H1 (cell line): ENCODE data around the gene ARID1B. TPM values are rescaled to one million over a fixed set of nuclear protein-coding genes. Genes with fewer than 3 reads are reported as not detected.

Experiments
- CTCF ChIA-PET: fragments of 300-600 bp; sonication (Branson Sonifier 250); formaldehyde crosslinking; loops from one replicate; lab custom pipeline; 2021; ENCODE audit not compliant: partially characterized antibody; lab: Charles Lee
- POLR2A ChIA-PET: fragments of 300-600 bp; sonication (Branson Sonifier 250); formaldehyde crosslinking; loops from one replicate; lab custom pipeline; 2021; ENCODE audit warnings: inconsistent platforms; ENCODE audit not compliant: partially characterized antibody; lab: Charles Lee
- DNase-seq, 2 experiments: peaks; one replicate each; pipeline versions ENCODE4 v3.0.0 to v3.0.0-alpha.2; 2010 to 2022; ENCODE audit warnings: low spot score in 2 of 2, low read depth in 1 of 2, mixed read lengths in 1 of 2
- FAIRE-seq: peaks from 2 replicates; lab custom pipeline; 2011; peaks lifted over from hg19 to GRCh38; lab: Jason Lieb, UNC
- H2AFZ ChIP-seq: 2 replicates; pipeline ENCODE4 v1.8.1; 2012; ENCODE audit warnings: low read length, inconsistent platforms
- H2AK5ac ChIP-seq: 2 replicates; pipeline ENCODE4 v1.6.1; 2013; ENCODE audit warnings: low read depth, low read length
- H2BK120ac ChIP-seq: replicated peaks from 2 replicates; pipeline ENCODE3; 2013; ENCODE audit warnings: low read depth, low read length, inconsistent platforms
- H2BK12ac ChIP-seq: 2 replicates; pipeline ENCODE4 v1.6.1; 2013; ENCODE audit warnings: low read depth, low read length
- H2BK15ac ChIP-seq: 2 replicates; pipeline ENCODE4 v1.6.1; 2013; ENCODE audit warnings: low read length
- H2BK20ac ChIP-seq: 2 replicates; pipeline ENCODE4 v1.6.1; 2013; ENCODE audit warnings: low read length
- H2BK5ac ChIP-seq: 2 replicates; pipeline ENCODE4 v1.6.1; 2013; ENCODE audit warnings: low read depth, low read length
- H3K14ac ChIP-seq: 2 replicates; pipeline ENCODE4 v1.6.1; 2013; ENCODE audit warnings: inconsistent platforms; ENCODE audit not compliant: insufficient read length
- H3K18ac ChIP-seq: 2 replicates; pipeline ENCODE4 v1.6.1; 2013; ENCODE audit warnings: low read length; ENCODE audit errors: extremely low read depth
- H3K23ac ChIP-seq: 2 replicates; pipeline ENCODE4 v1.6.1; 2013; ENCODE audit warnings: inconsistent platforms; ENCODE audit not compliant: insufficient read length
- H3K23me2 ChIP-seq: 2 replicates; pipeline ENCODE4 v1.6.1; 2013; ENCODE audit warnings: low read depth, low read length
- H3K27ac ChIP-seq: 2 replicates; pipeline ENCODE4 v1.6.1; 2011; ENCODE audit warnings: low read depth, low read length, inconsistent platforms
- H3K27me3 ChIP-seq, 4 experiments: replicated peaks in 1 of 4; 1 replicate in 1 of 4; 2 replicates in 3 of 4; pipeline versions ENCODE4 v1.6.1 to v1.8.1; 2011 to 2013; ENCODE audit warnings: low read length in 3 of 4, mild to moderate bottlenecking in 3 of 4, inconsistent platforms in 2 of 4, mixed read lengths in 2 of 4, moderate library complexity in 1 of 4; ENCODE audit not compliant: control insufficient read depth in 3 of 4, insufficient read depth in 3 of 4; ENCODE audit errors: extremely low read depth in 1 of 4
- H3K36me3 ChIP-seq, 4 experiments: 2 replicates each; pipeline versions ENCODE4 v1.6.1 to v1.8.1; 2011 to 2013; ENCODE audit warnings: mild to moderate bottlenecking in 4 of 4, low read length in 3 of 4, moderate library complexity in 2 of 4, control low read depth in 1 of 4, inconsistent platforms in 1 of 4; ENCODE audit not compliant: insufficient read depth in 4 of 4, control insufficient read depth in 2 of 4
- H3K4ac ChIP-seq: replicated peaks from 2 replicates; pipeline ENCODE3; 2013; ENCODE audit warnings: low read length, low read depth, mixed read lengths, inconsistent platforms; ENCODE audit not compliant: insufficient read length
- H3K4me1 ChIP-seq, 4 experiments: replicated peaks in 1 of 4; 1 replicate in 1 of 4; 2 replicates in 3 of 4; pipeline versions ENCODE4 v1.6.1 to v1.8.1; 2011 to 2013; ENCODE audit warnings: low read length in 3 of 4, inconsistent platforms in 2 of 4, mixed read lengths in 1 of 4; ENCODE audit not compliant: insufficient read depth in 4 of 4, control insufficient read depth in 3 of 4
- H3K4me2 ChIP-seq, 2 experiments: 2 replicates each; pipeline versions ENCODE4 v1.6.1 to v1.8.1; 2011 to 2013; ENCODE audit warnings: low read depth in 2 of 2, low read length in 2 of 2, control low read depth in 1 of 2, inconsistent platforms in 1 of 2, mild to moderate bottlenecking in 1 of 2; ENCODE audit not compliant: insufficient read depth in 1 of 2
- H3K4me3 ChIP-seq, 4 experiments: fragments of 200-600, 300-600 bp in 1 of 4; sonication (generic), shearing (Covaris generic), sonication (Bioruptor Twin) in 1 of 4; 2 replicates each; pipeline versions ENCODE4 v1.5.1 to v1.8.1; 2011 to 2016; ENCODE audit warnings: low read length in 4 of 4, low read depth in 3 of 4, control low read depth in 2 of 4, inconsistent platforms in 2 of 4, mild to moderate bottlenecking in 2 of 4, mixed read lengths in 1 of 4, moderate library complexity in 1 of 4; ENCODE audit not compliant: insufficient read depth in 2 of 4; ENCODE audit errors: extremely low read depth in 1 of 4
- H3K56ac ChIP-seq: replicated peaks from 2 replicates; pipeline ENCODE3; 2013; ENCODE audit warnings: low read depth, mild to moderate bottlenecking, mixed read lengths, low read length, inconsistent platforms; ENCODE audit not compliant: insufficient read length
- H3K79me1 ChIP-seq: 2 replicates; pipeline ENCODE4 v1.6.1; 2013; ENCODE audit warnings: low read depth, low read length, control low read depth
- H3K79me2 ChIP-seq, 2 experiments: 2 replicates each; pipeline versions ENCODE4 v1.6.1 to v1.8.1; 2012 to 2013; ENCODE audit warnings: low read length in 2 of 2, mild to moderate bottlenecking in 2 of 2, inconsistent platforms in 1 of 2; ENCODE audit not compliant: insufficient read depth in 2 of 2, control insufficient read depth in 1 of 2
- H3K9ac ChIP-seq, 4 experiments: replicated peaks in 1 of 4; 1 replicate in 1 of 4; 2 replicates in 3 of 4; pipeline versions ENCODE4 v1.6.1 to v1.8.1; 2011 to 2013; ENCODE audit warnings: low read depth in 3 of 4, low read length in 3 of 4, control low read depth in 2 of 4, mild to moderate bottlenecking in 2 of 4, moderate library complexity in 2 of 4, inconsistent platforms in 1 of 4; ENCODE audit errors: extremely low read depth in 1 of 4
- H3K9me3 ChIP-seq, 2 experiments: 2 replicates each; pipeline versions ENCODE4 v1.6.1 to v1.8.1; 2012 to 2013; ENCODE audit warnings: mild to moderate bottlenecking in 2 of 2, moderate library complexity in 2 of 2, control low read depth in 1 of 2, inconsistent platforms in 1 of 2, low read depth in 1 of 2, low read length in 1 of 2, mixed read lengths in 1 of 2; ENCODE audit not compliant: insufficient read depth in 2 of 2
- H4K20me1 ChIP-seq, 2 experiments: replicated peaks in 1 of 2; 2 replicates each; pipeline versions ENCODE3 to v1.8.1; 2011 to 2013; ENCODE audit warnings: inconsistent platforms in 2 of 2, low read length in 2 of 2, mild to moderate bottlenecking in 1 of 2; ENCODE audit not compliant: insufficient read depth in 2 of 2, control insufficient read depth in 1 of 2
- H4K5ac ChIP-seq: 2 replicates; pipeline ENCODE4 v1.6.1; 2013; ENCODE audit warnings: low read length, low read depth, mixed read lengths, inconsistent platforms; ENCODE audit not compliant: insufficient read length
- H4K8ac ChIP-seq: 2 replicates; pipeline ENCODE4 v1.8.0; 2013; ENCODE audit warnings: mild to moderate bottlenecking, moderate library complexity, low read length, inconsistent platforms; ENCODE audit not compliant: insufficient read depth; ENCODE audit errors: extremely low read depth
- H4K91ac ChIP-seq: replicated peaks from 2 replicates; pipeline ENCODE3; 2013; ENCODE audit warnings: low read length, mixed read lengths, inconsistent platforms; ENCODE audit not compliant: insufficient read length
- ATF2 ChIP-seq: IDR thresholded peaks from 2 replicates; pipeline ENCODE4 v1.6.1; 2012; ENCODE audit warnings: low read length, inconsistent platforms
- BRCA1 ChIP-seq: IDR thresholded peaks from 2 replicates; pipeline ENCODE4 v1.6.1; 2012; ENCODE audit warnings: low read depth, low read length, improper control_type of control experiment
- CEBPB ChIP-seq: IDR thresholded peaks from 2 replicates; pipeline ENCODE4 v1.6.1; 2012; ENCODE audit warnings: low read depth, low read length
- EZH2 ChIP-seq: fragments of 200-600 bp; sonication (generic); IDR thresholded peaks from 2 replicates; pipeline ENCODE4 v1.7.1; 2012; ENCODE audit warnings: low read depth, mild to moderate bottlenecking, moderate library complexity, low read length, inconsistent platforms; ENCODE audit not compliant: severe bottlenecking
- GTF2F1 ChIP-seq: IDR thresholded peaks from 2 replicates; pipeline ENCODE4 v1.6.1; 2012; ENCODE audit warnings: low read depth, low read length, improper control_type of control experiment, borderline replicate concordance
- HDAC6 ChIP-seq: IDR thresholded peaks from one replicate; pipeline ENCODE4 v1.7.1; 2012; ENCODE audit warnings: low read depth, mild to moderate bottlenecking, inconsistent platforms, low read length, moderate library complexity
- JUN ChIP-seq: IDR thresholded peaks from 2 replicates; pipeline ENCODE4 v1.6.1; 2011; ENCODE audit warnings: low read depth, mild to moderate bottlenecking, improper control_type of control experiment, low read length
- JUND ChIP-seq: IDR thresholded peaks from 2 replicates; pipeline ENCODE4 v1.6.1; 2011; ENCODE audit warnings: mild to moderate bottlenecking, improper control_type of control experiment, low read length
- KDM4A ChIP-seq: IDR thresholded peaks from one replicate; pipeline ENCODE4 v1.7.1; 2012; ENCODE audit warnings: low read depth, mild to moderate bottlenecking, moderate library complexity, low read length, inconsistent platforms; ENCODE audit not compliant: severe bottlenecking
- PHF8 ChIP-seq: fragments of 200-600 bp; sonication (generic); conservative IDR thresholded peaks from 2 replicates; pipeline ENCODE4 v1.7.1; 2012; ENCODE audit warnings: low read depth, mild to moderate bottlenecking, inconsistent platforms, low read length, moderate library complexity
- POU5F1 ChIP-seq: IDR thresholded peaks from 2 replicates; pipeline ENCODE4 v1.6.1; 2011; ENCODE audit warnings: low read depth, mild to moderate bottlenecking, low read length, moderate library complexity
- SP1 ChIP-seq: IDR thresholded peaks from 2 replicates; pipeline ENCODE4 v1.6.1; 2011; ENCODE audit warnings: low read depth, low read length
- WGBS, 2 experiments: shearing (Covaris generic) in 1 of 2; methylation state at CpG; one replicate each; pipeline versions ENCODE4 v1.1.6 to v1.1.7; 2013 to 2015; ENCODE audit warnings: low lambda C conversion rate in 2 of 2, mixed read lengths in 2 of 2, inconsistent platforms in 1 of 2, low coverage in 1 of 2, missing lambda C conversion rate in 1 of 2; ENCODE audit not compliant: insufficient replicate concordance in 2 of 2, insufficient coverage in 1 of 2, insufficient read length in 1 of 2; ENCODE audit errors: extremely low coverage in 1 of 2, missing lambda C conversion rate in 1 of 2; 5-methylcytosine and 5-hydroxymethylcytosine counted together
- polyA plus RNA-seq, 7 experiments: library from polyadenylated mRNA; depleted of rRNA in 3 of 7; stranded (reverse) in 5 of 7; unstranded in 2 of 7; fragments of >200 nt in 5 of 7; fragments of 200-250 nt in 2 of 7; gene quantifications; 1 replicate in 5 of 7; 2 replicates in 1 of 7; 4 replicates in 1 of 7; pipeline versions ENCODE4 v1.2.1 to v1.2.3, GENCODE V29; 2011 to 2013; ENCODE audit warnings: missing spikeins in 2 of 7, mixed read lengths in 2 of 7
- total RNA-seq: library from RNA; stranded (reverse); fragmentation: NEBNext Ultra II Directional; extraction: Animal tissue kit (Norgen Biotek cat#: 25700); gene quantifications from 2 replicates; pipeline ENCODE4 v1.2.1, GENCODE V29; 2021

The ARID1B gene
- total and polyA plus RNA-seq, 2 of the 8 experiments (the other 6 are each of a cell fraction or from before 2014, with no cell fraction given) = 24.3 to 70.3 TPM

- H4K5ac ChIP-seq = no peak overlapping the region
- no peak overlapping the region for H2AK5ac ChIP-seq
- no peak overlapping the region for H3K4me2 ChIP-seq
- H3K4ac ChIP-seq = no peak overlapping the region
- H3K23me2 ChIP-seq = peaks cover 2% of the 10 kb centered on the region
- H3K79me1 ChIP-seq = no peaks in the 10 kb centered on the region; the same call in 1 of the 2 replicates
- no peak for FAIRE-seq
- peaks cover 4 to 16% (median 10%) of the 10 kb centered on the region in 4 experiments; a peak in 6 of 7 replicates for H3K4me1 ChIP-seq
- H3K36me3 ChIP-seq = peaks cover 0 to 18% (median 9%) of the 10 kb centered on the region in 4 experiments; a peak in 5 of 8 replicates
- H4K20me1 ChIP-seq = peaks cover 0 to 4% of the 10 kb centered on the region in 2 experiments
- no peak overlapping the region for H3K9ac ChIP-seq
- no peak overlapping the region for H2BK120ac ChIP-seq
- 93% methylated on average over 6 of the region's 6 CpGs; no CpG with 5 or more reads in 1 of the 2 experiments for WGBS, 2 experiments
- H3K79me2 ChIP-seq = no peaks in the 10 kb centered on the region
- H2AFZ ChIP-seq = no peak overlapping the region
- ChIA-PET CTCF (interaction anchor here (1.1 to 10.7 kb wide), 4 partner anchors 9 to 34 kb away, joined by 3 to 88 read pairs (median 6); no protein-coding TSS in a partner anchor), POLR2A (interaction anchor here (1.0 kb wide), 1 partner anchor 20 kb away, joined by 4 read pairs; no protein-coding TSS in a partner anchor)
- H3K4me3 ChIP-seq = no peak overlapping the region
- no peak overlapping the region for H3K14ac ChIP-seq
- H4K91ac ChIP-seq = no peak overlapping the region
- no peaks in the 10 kb centered on the region for H3K9me3 ChIP-seq
- no peak overlapping the region for H2BK5ac ChIP-seq
- H2BK12ac ChIP-seq = no peak overlapping the region
- no peak overlapping the region for H3K23ac ChIP-seq
- H4K8ac ChIP-seq = no peak overlapping the region
- no peak overlapping the region for H3K27ac ChIP-seq
- H2BK15ac ChIP-seq = no peak overlapping the region
- no peak for DNase-seq
- H3K18ac ChIP-seq = no peak overlapping the region
- H3K56ac ChIP-seq = no peak overlapping the region
- no peak overlapping the region for H2BK20ac ChIP-seq
- no peaks in the 10 kb centered on the region for H3K27me3 ChIP-seq
- no peak for TF ChIP-seq KDM4A
- no peak for TF ChIP-seq CEBPB
- no peak for TF ChIP-seq SP1
- TF ChIP-seq BRCA1 = no peak
- TF ChIP-seq PHF8 = no peak
- TF ChIP-seq HDAC6 = no peak
- no peak for TF ChIP-seq POU5F1
- no peak for TF ChIP-seq EZH2
- no peak for TF ChIP-seq JUN
- TF ChIP-seq ATF2 = no peak
- no peak for TF ChIP-seq JUND
- TF ChIP-seq GTF2F1 = no peak
Observed at GRCh38 chr6:157150076-157150475, 372.9 kb downstream of the ARID1B start.
